GM06990 (cell line): ENCODE measurements around the gene EXTL1.

Source experiments
- DNase-seq: peaks from one replicate; pipeline ENCODE4 v3.0.0-alpha.2; 2011; ENCODE audit not compliant: insufficient read length; ENCODE audit errors: extremely low read depth
- H3K27me3 ChIP-seq: replicated peaks from 2 replicates; pipeline ENCODE4 v1.6.0; 2011; ENCODE audit warnings: low read length; ENCODE audit not compliant: control insufficient read depth, insufficient read depth
- H3K36me3 ChIP-seq: 2 replicates; pipeline ENCODE4 v1.5.1; 2011; ENCODE audit warnings: low read length; ENCODE audit not compliant: control insufficient read depth, insufficient read depth
- H3K4me3 ChIP-seq: replicated peaks from 2 replicates; pipeline ENCODE4 v1.5.1; 2011; ENCODE audit warnings: low read depth, mild to moderate bottlenecking, control low read depth, low read length
- TF ChIP-seq, protein P1 (sequence below): IDR thresholded peaks from 2 replicates; pipeline ENCODE4 v1.5.1; 2011; ENCODE audit warnings: low read length, control low read depth, mild to moderate bottlenecking, inconsistent platforms; ENCODE audit not compliant: insufficient read depth, poor library complexity, severe bottlenecking

Gene EXTL1

DNA sequence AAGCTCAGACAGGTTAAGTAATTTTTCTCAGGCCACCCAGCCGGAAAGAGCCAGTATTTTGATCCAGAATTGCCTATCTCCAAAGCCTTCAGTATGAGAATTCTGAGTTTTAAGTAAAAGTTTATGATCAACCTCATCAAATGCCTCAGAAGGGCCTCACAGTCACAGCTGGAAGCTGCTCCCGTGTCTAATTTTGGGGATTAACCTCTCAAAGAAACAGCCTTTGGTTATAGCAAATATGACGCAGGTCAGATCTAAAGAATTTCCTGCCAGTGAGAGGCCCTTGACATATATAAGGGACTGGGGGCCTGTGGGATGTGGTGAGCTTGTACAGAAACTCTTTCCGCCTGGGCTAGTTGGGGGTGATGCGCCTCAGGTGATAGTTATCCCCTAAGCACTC lies 2.3 kb downstream of the EXTL1 start:
- no peak overlapping the region for H3K4me3 ChIP-seq
- H3K27me3 ChIP-seq: peaks cover 2% of the 10 kb centered on the region; the same call in 1 of the 2 replicates
- TF ChIP-seq, protein P1, sequence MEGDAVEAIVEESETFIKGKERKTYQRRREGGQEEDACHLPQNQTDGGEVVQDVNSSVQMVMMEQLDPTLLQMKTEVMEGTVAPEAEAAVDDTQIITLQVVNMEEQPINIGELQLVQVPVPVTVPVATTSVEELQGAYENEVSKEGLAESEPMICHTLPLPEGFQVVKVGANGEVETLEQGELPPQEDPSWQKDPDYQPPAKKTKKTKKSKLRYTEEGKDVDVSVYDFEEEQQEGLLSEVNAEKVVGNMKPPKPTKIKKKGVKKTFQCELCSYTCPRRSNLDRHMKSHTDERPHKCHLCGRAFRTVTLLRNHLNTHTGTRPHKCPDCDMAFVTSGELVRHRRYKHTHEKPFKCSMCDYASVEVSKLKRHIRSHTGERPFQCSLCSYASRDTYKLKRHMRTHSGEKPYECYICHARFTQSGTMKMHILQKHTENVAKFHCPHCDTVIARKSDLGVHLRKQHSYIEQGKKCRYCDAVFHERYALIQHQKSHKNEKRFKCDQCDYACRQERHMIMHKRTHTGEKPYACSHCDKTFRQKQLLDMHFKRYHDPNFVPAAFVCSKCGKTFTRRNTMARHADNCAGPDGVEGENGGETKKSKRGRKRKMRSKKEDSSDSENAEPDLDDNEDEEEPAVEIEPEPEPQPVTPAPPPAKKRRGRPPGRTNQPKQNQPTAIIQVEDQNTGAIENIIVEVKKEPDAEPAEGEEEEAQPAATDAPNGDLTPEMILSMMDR: no peak

DNA sequence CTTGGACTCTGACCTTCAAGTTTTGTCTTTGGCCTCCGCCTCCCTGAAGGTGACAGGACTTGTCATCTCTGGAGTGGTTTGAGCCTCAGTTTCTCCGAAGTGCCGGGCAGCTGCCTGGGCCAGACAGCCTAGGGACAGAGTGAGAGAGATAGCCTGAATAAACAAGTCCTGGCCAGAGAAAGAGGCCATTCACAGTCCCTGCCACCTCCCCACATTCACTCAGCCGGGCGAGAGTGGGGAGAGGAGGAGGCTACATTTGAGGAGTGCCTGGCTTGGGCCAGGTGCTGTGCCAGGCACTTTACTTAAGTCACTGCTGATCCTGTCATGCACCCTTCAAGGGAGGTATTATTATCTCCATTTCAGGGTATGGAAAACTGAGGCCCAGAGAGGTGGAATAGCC lies 3.5 kb downstream of the EXTL1 start:
- no peak for DNase-seq
- TF ChIP-seq, protein P1: no peak
- peaks cover 2% of the 10 kb centered on the region; the same call in 1 of the 2 replicates for H3K27me3 ChIP-seq
- no peaks in the 10 kb centered on the region for H3K36me3 ChIP-seq
- H3K4me3 ChIP-seq: no peak overlapping the region

More for the DNA sequence above, 2.3 kb downstream of the EXTL1 start:
- H3K36me3 ChIP-seq: no peaks in the 10 kb centered on the region
- DNase-seq: no peak

DNA sequence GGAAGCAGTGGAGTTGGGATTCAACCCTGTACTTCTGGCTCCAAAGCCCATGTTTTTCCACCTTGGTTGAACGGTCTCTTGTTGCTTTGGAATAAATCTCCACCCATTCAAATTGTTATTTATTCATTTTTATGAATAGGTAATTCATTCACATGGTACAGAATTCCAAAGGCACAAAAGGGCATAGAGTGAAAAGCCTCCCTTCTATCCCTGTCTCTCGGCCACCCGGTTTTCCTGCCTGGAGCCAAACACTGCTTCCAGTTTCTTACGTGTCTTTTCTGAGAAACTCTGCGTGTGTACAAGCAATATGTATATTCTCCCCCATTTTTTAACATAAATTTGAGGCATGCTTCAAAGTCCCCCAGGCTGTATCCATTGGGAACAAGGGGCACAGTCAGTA lies 3.9 kb downstream of the EXTL1 start:
- TF ChIP-seq, protein P1: no peak
- no peaks in the 10 kb centered on the region for H3K36me3 ChIP-seq
- DNase-seq: no peak

DNA sequence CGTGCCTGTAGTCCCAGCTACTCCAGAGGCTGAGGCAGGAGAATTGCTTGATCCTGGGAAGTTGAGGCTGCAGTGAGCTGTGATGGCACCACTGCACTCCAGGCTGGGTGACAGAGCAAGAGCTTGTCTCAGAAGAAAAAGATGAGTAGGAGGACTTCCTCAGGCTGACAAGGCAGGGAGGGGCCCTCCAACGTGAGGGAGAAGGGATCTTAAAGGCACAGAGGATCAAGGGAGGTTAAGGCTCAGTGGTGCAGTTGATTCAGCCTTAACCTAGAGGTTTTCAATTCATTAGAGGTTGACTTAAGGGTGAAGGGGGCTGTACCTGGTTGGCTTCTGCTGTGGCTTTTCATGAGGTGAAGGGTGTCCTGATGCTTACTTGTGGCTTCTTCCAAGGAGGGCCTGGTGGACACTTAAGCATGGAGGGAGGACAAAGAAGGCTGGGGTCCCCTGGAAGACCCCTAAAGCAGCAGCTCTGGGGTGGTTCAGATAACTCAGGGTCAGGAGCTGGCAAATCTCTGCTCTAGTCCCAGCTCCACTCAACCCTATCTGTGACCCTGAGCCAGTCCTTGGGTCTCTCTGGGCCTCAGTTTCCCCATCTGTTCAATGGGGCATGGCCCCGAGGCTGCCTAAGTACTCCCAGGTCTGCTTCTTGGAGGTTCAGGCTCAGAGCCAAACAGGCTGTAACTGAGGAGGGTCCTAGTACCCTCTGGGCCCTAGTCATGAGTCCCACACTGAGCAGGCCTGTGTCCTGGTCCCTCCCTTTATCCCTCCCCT lies 6.3 kb downstream of the EXTL1 start:
- Histone ChIP-seq H3K36me3 (no peaks in the 10 kb centered on the region), H3K4me3 (no peak overlapping the region)
- no peak for DNase-seq

More for the DNA sequence above, 3.9 kb downstream of the EXTL1 start:
- peaks cover 2% of the 10 kb centered on the region; the same call in 1 of the 2 replicates for H3K27me3 ChIP-seq
- H3K4me3 ChIP-seq: no peak overlapping the region

DNA sequence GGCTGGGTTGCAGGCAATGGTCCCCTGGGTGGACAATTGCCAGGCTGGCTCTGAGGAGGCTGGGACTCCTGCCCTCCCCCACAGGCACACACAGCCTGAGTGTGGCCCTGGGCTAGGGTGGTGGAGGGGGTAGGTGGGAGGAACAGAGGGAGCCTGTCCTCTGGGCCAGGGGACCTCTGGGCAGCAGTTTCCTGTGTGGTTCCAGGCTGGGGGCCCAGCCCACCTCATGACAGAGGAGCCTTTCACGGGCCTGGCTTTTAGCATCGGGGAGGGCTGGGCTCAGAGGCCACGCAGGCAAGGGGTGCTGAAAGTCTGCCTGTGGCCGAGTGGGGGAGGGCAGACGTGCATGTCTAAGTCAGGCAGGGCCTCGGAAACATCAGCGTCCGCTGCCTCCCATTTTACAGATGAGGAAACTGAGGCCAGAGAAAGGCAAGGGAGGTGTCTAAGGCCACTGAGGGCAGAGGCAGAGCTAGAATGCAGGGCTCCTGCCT lies 7.0 kb downstream of the EXTL1 start:
- H3K27me3 ChIP-seq: peaks cover 2% of the 10 kb centered on the region; the same call in 1 of the 2 replicates
- DNase-seq: no peak
- H3K36me3 ChIP-seq: no peaks in the 10 kb centered on the region
- TF ChIP-seq, protein P1: no peak
- no peak overlapping the region for H3K4me3 ChIP-seq

More for the DNA sequence above, 6.3 kb downstream of the EXTL1 start:
- H3K27me3 ChIP-seq: peaks cover 2% of the 10 kb centered on the region; the same call in 1 of the 2 replicates
- TF ChIP-seq, protein P1: no peak
